Measurements from ENCODE around the gene C13orf46.

DNA sequence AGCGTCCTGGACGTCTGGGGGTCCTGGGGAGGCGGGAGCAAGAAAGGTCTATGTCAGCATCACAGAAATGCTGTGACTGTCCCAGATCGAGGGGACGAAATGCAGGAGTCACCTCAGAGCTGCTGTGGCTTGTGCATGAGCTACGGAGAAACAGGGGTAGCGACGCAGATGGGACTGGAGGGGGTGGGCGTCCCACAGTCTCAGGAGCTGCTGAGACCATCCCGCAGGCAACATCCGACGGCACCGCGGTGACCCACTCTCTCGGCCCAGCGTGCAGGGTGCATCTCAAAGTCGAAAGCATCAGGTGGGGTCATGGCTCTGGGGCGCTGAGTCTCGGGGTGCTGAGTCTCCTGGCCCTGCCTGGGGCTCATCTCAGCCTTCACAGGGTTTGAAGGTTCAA, 37.4 kb upstream of the C13orf46 start:
- TF ChIP-seq POLR2A (IDR thresholded peaks at IDR 0.05; ENCODE audit: low read length) (no peak), ZFP36 (IDR thresholded peaks at IDR 0.05; ENCODE audit: borderline replicate concordance, partially characterized antibody) (no peak)
